Superior temporal gyrus (tissue), 1 donor: ENCODE measurements around the gene PBOV1.

Experiments used
- DNase-seq: peaks from one replicate; pipeline ENCODE4 v3.0.0-alpha.2; 2016; ENCODE audit errors: extremely low spot score

PBOV1 gene

DNA sequence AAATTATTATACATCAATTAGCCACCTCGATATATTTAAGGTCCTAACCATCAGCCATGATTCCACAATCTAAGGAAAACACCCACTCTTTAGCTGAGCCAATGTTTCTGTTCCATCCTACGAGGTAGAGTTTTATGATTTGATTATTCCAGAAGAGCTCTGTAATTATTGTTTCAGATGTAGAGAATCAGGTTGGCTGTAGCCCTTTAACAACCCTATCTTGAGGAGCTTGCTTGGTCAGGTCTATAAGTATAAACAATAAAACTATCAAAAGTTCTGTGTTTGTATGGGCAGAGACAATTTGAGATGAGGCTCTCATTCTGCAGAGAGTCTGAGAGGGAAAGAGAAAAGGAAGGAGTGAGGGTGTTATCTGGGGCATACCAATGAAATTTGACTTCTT lies at the start of gene PBOV1:
Gene PBOV1 (minus strand): TSS at position 43 of the 400 bp plus-strand sequence. CDS start 96 bp downstream, outside the sequence.
- no peak for DNase-seq

DNA sequence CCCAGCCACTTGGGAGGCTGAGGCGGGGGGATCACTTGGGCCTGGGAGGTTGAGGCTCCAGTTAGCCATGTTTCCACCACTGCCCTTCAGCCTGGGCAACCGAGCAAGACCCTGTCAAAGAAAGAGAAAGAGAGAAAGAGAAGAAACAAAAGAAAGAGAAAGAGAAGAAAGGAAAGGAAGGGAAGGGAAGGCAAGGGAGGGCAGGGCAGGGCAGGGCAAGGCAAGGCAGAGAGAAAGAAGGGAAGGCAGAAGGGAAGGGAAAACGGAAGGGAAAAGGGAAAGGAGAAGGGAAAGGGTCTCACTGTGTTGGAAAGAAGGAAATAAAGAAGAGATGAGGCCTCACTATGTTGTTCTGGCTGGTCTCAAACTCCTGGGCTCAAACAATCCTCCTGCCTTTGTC lies 47.8 kb upstream of the PBOV1 start:
- DNase-seq = no peak

DNA sequence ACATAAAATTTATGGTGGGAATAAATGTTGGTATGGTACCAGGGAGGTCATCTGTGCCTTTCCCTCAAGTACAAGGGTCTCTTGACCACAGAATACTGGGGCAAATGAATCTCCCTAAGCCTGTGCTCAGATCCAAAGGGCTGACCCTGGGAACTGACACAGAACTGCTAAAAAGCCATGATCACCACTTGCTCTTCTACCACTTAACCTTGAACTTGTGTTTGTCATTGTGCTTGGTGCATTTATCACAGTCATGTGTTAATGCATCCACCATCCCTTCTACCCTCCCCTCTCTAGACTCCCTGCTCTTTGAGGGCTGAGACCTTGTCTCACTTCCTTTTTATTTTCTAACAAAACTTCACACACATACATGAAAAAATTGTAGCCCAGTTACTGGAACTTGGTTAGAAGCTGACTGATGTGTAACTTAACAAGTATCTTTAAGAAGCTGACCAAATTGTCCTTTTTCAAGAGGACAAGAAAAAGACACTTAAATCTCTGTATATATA lies 46.1 kb upstream of the PBOV1 start:
- no peak for DNase-seq

GRCh38 chr6:138263963-138264362 lies 45.7 kb upstream of the PBOV1 start:
- peak; percentile 76 for DNase-seq

GRCh38 chr6:138261116-138261780 lies 43.0 kb upstream of the PBOV1 start:
- no peak for DNase-seq

DNA sequence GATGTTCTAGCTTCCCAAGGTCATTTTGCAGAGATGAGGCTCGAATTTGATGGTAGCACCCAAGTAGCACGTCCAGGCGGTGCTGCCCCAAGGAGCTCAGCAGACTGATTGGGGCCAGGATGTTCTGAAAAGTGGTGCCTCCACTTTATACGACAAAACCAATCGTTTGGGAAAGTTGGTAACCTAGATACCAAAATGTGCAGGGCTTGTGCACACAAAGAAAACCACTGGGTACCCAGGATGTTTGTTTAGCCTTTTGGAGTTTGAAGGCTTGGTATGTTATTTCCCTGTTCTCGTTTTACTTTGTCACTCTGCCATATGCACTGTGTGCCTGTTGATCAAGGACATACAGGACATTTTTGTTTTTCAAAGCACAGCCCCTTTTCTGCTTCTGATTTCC lies 40.7 kb upstream of the PBOV1 start:
- no peak for DNase-seq

DNA sequence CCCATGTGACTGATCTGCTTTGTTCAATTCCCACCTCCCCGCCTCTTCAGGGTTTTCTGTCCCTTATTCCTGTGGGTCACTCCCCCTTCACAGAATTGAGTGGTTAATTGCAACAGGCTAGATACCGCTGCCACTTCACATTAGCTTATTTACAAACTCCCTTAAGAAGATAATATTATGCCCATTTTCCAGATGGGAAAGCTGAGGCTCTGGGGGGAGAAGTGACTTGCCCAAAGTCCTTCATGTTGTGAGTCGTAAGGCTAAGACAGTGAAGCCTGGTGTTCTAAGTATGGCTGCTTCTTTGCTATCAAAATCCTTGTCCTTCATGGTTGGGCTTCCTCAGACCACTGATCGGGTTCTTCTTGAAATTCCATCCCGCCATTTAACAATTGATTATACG lies 39.9 kb upstream of the PBOV1 start:
- DNase-seq = no peak

DNA sequence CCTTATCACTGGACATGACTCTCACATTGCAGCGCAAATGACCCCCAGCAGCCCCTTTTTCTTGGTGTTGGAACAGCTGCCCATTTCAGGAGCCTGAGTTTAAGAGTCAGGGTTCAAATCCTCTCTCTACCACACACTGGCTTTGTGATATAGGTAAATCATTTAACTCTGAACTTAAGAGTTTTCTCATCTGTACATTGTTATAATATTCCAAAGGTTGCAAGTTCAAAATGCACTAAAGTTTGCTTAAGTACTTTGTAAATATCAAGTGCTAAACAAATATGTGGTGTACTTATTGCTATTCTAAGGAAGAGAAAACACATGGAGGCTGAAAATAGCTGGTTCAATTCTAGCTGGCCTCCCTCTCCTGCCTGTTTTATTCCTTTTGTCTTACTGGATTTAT lies 39.3 kb upstream of the PBOV1 start:
- no peak for DNase-seq

DNA sequence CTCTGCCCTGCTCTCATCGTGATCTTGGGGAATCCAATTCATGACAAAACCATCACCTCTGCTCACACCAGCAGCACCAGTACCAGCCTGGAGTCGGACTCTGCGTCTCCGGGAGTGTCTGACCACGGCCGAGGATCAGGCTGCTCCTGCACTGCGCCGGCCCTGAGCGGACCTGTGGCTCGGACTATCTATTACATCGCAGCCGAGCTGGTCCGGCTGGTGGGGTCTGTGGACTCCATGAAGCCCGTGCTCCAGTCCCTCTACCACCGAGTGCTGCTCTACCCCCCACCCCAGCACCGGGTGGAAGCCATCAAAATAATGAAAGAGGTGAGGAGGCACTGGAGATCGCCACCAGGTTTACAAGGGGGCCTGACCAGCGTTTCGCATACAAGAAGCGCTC lies 37.2 kb upstream of the PBOV1 start:
- no peak for DNase-seq

- no peak for DNase-seq
Observed at GRCh38 chr6:138253731-138254130, 35.4 kb upstream of the PBOV1 start.

GRCh38 chr6:138250513-138251247 lies 32.4 kb upstream of the PBOV1 start:
- peak; percentile 74 for DNase-seq

DNA sequence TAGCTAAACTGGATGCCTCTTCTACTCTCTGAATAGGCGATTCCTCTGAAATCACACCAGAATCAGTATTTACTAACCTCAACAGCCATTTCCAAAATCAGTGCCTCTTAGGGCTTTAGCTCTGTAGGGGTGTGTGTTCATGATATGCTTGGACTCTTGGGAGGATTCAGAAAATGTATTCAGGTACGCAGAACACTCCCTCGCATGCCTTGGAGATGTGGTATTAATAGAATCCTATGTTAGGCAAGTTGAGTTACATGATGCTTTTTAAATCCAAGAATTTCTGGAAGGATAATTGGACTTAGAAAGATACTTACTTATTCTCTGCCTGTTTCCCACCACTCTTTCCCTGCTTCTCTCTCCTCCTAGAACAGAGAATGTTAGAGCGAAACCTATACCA lies 31.8 kb upstream of the PBOV1 start:
- DNase-seq = no peak

GRCh38 chr6:138248878-138249277 lies 30.6 kb upstream of the PBOV1 start:
- DNase-seq = no peak

GRCh38 chr6:138248011-138248410 lies 29.7 kb upstream of the PBOV1 start:
- DNase-seq = no peak

GRCh38 chr6:138246650-138247440 lies 28.6 kb upstream of the PBOV1 start:
- DNase-seq = no peak

- no peak for DNase-seq
Observed at GRCh38 chr6:138245751-138246150, 27.5 kb upstream of the PBOV1 start.

GRCh38 chr6:138242987-138243592 lies 24.8 kb upstream of the PBOV1 start:
- DNase-seq = no peak

GRCh38 chr6:138241934-138242333 lies 23.6 kb upstream of the PBOV1 start:
- DNase-seq = no peak

DNA sequence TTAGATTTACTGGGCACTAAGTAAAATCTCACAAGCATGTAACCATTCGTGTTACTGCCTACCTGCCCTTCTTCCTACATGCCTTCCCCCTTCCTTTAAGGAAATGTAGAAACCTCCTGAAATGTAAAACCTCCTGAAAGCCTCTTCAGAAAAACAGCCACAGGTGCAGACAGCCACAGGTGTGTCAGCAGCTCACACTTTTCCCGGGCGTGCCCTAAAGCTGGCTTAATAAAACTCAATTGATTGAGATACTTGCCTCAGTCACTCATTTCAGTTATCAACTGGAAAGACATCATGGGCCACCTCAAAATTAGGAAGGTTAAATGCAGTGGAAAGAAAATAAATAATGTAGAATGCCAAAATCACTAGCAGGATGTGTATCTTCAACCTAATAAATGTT lies 23.1 kb upstream of the PBOV1 start:
- DNase-seq = no peak

- no peak for DNase-seq
Observed at GRCh38 chr6:138240476-138241245, 22.4 kb upstream of the PBOV1 start.

DNA sequence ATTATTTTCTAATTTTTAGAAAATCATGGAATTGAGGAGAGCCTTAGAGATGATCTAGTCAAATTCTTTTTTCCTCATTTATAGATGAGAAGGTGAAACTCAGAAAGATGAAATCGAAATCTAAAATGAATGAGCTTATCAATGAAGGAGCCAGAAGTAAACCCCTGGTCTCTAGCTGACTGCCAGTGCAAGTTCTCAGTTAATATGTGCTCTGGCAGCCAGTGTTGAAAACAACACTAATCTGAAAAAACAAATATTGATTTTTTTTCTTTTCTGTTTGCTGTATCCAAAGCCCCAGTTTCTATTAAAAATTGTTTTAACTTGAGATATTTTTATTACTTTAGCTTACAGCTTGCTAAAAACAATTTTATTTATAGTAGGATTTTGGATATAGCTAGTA lies 21.5 kb upstream of the PBOV1 start:
- DNase-seq = no peak
